MM.1S (cell line): ENCODE data around the gene ANKRD24.
A peak's percentile ranks its signal among the peaks of the same experiment; 100 is the strongest.

Source experiments
- EZH2 ChIP-seq: fragments of 300-600 bp; sonication (generic); optimal IDR thresholded peaks from 2 replicates; pipeline ENCODE3; 2017; ENCODE audit warnings: low read depth, mild to moderate bottlenecking, antibody characterized with exemption, low read length, mixed read lengths
- EZH2phosphoT487 ChIP-seq: fragments of 300-600 bp; sonication (generic); IDR thresholded peaks from 2 replicates; pipeline ENCODE4 v1.6.1; 2018; ENCODE audit warnings: antibody characterized with exemption, low read length
- TF ChIP-seq, protein P1 (sequence below): fragments of 300-600 bp; sonication (generic); IDR thresholded peaks from 2 replicates; pipeline ENCODE4 v1.5.1; 2016; ENCODE audit warnings: antibody characterized with exemption, low read length, mixed read lengths

DNA sequence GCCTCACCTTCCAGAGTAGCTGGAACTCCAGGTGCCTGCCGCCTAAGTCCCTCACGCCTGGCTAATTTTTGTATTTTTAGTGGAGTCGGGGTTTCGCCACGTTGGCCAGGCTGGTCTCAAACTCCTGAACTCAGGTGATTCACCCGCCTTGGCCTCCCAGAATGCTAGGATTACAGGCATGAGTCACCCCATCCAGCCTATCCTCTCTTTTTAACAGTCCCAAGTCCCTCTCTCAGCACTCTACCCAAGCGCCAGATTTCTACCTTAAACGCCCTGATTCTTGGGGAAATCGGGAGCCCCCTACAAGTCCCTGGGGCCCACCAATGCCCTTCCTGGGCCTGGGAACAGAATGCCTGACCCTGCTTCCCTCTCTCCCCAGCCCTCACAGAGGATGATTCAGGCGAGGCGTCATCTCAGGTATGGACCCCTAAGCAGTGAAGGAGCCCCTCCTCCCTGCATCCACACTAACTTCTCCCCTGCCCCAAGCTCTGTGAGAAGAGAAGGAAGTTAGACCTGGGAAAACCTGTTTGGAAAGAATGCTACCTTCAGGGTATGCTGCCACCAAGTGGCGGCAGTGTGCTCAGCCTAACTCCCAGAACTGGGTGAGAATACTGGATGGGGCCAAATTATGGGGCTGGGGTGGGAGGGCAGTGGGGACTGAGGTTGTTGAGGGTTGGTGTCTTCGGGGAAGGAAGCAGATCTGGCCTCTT, 26.1 kb downstream of the ANKRD24 start:
- TF ChIP-seq, protein P1, sequence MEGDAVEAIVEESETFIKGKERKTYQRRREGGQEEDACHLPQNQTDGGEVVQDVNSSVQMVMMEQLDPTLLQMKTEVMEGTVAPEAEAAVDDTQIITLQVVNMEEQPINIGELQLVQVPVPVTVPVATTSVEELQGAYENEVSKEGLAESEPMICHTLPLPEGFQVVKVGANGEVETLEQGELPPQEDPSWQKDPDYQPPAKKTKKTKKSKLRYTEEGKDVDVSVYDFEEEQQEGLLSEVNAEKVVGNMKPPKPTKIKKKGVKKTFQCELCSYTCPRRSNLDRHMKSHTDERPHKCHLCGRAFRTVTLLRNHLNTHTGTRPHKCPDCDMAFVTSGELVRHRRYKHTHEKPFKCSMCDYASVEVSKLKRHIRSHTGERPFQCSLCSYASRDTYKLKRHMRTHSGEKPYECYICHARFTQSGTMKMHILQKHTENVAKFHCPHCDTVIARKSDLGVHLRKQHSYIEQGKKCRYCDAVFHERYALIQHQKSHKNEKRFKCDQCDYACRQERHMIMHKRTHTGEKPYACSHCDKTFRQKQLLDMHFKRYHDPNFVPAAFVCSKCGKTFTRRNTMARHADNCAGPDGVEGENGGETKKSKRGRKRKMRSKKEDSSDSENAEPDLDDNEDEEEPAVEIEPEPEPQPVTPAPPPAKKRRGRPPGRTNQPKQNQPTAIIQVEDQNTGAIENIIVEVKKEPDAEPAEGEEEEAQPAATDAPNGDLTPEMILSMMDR, result peak; percentile 56
- TF ChIP-seq EZH2phosphoT487 (no peak), EZH2 (no peak)
